A673 (cell line): ENCODE data around the gene SLC16A6. TPM values are rescaled to one million over a fixed set of nuclear protein-coding genes. Genes with fewer than 3 reads are reported as not detected.
"Not testable (repeated sequence)": the region's sequence is repeated elsewhere in the genome, so short reads cannot be mapped to it uniquely, and the experiment has no call there.

Experiments used
- BruUV-seq: library from RNA; stranded (reverse); fragments of 400-500 nt; replicated peaks from 2 replicates; lab custom pipeline; 2021; lab: Mats Ljungman, UMichigan
- CTCF ChIA-PET: fragments of 300-600 bp; sonication (Branson Sonifier 250); formaldehyde crosslinking; loops from one replicate; lab custom pipeline; 2022; ENCODE audit warnings: antibody characterized with exemption; lab: Charles Lee
- POLR2A ChIA-PET: fragments of 300-600 bp; sonication (Branson Sonifier 250); formaldehyde crosslinking; loops from one replicate; lab custom pipeline; 2022; ENCODE audit warnings: antibody characterized with exemption; ENCODE audit not compliant: low non-redundant PET; lab: Charles Lee
- DNase-seq: peaks from one replicate; pipeline ENCODE4 v3.0.0-alpha.2; 2015; ENCODE audit warnings: low spot score
- H3K27ac ChIP-seq: fragments of 200-600 bp; sonication (generic); 2 replicates; pipeline ENCODE4 v1.5.1; 2016; ENCODE audit warnings: mixed run types, low read depth, mild to moderate bottlenecking, mixed read lengths, antibody characterized with exemption, low read length; ENCODE audit not compliant: poor library complexity, severe bottlenecking
- H3K27me3 ChIP-seq: fragments of 200-600 bp; sonication (generic); replicated peaks from 2 replicates; pipeline ENCODE4 v1.6.1; 2017; ENCODE audit warnings: mixed run types, low read depth, mild to moderate bottlenecking, mixed read lengths, antibody characterized with exemption, low read length; ENCODE audit not compliant: insufficient read depth, poor library complexity
- H3K36me3 ChIP-seq: fragments of 200-600 bp; sonication (generic); 2 replicates; pipeline ENCODE4 v1.6.1; 2016; ENCODE audit warnings: mixed run types, mild to moderate bottlenecking, mixed read lengths, antibody characterized with exemption, low read length; ENCODE audit not compliant: insufficient read depth, poor library complexity, severe bottlenecking
- H3K4me1 ChIP-seq: fragments of 200-600 bp; sonication (generic); 2 replicates; pipeline ENCODE4 v1.6.1; 2017; ENCODE audit warnings: mixed run types, mild to moderate bottlenecking, mixed read lengths, antibody characterized with exemption, low read length; ENCODE audit not compliant: insufficient read depth, poor library complexity, severe bottlenecking
- H3K4me3 ChIP-seq: fragments of 200-600 bp; sonication (generic); 2 replicates; pipeline ENCODE4 v1.5.1; 2016; ENCODE audit warnings: low read depth, mixed run types, mild to moderate bottlenecking, mixed read lengths, low read length; ENCODE audit not compliant: poor library complexity, severe bottlenecking
- H3K9me3 ChIP-seq: fragments of 200-600 bp; sonication (generic); 2 replicates; pipeline ENCODE4 v1.6.1; 2016; ENCODE audit warnings: mixed run types, low read depth, mild to moderate bottlenecking, mixed read lengths, antibody characterized with exemption, low read length; ENCODE audit not compliant: poor library complexity, severe bottlenecking
- CTCF ChIP-seq: fragments of 300-800, 200-600 bp; sonication (generic); conservative IDR thresholded peaks from 2 replicates; pipeline ENCODE4 v1.5.1; 2017; ENCODE audit warnings: low read depth, mild to moderate bottlenecking, antibody characterized with exemption, low read length, moderate library complexity, mixed read lengths
- EZH2 ChIP-seq: fragments of 200-600 bp; sonication (generic); IDR thresholded peaks from 2 replicates; pipeline ENCODE4 v1.6.1; 2017; ENCODE audit warnings: borderline replicate concordance, low read depth, mild to moderate bottlenecking, mixed read lengths, antibody characterized with exemption, low read length; ENCODE audit not compliant: poor library complexity, severe bottlenecking
- intact Hi-C: fragments of 100-400 bp; cut with micrococcal nuclease; formaldehyde crosslinking; loops from one replicate; pipeline ENCODE4 v1.10.0; 2022; ENCODE audit not compliant: unreplicated experiment
- total RNA-seq: library from RNA; stranded (reverse); gene quantifications from 2 replicates; pipeline ENCODE4 v1.2.3, GENCODE V29; 2021

Gene SLC16A6
- total RNA-seq, 1 experiment from 2014 or later: 0.67 TPM

DNA sequence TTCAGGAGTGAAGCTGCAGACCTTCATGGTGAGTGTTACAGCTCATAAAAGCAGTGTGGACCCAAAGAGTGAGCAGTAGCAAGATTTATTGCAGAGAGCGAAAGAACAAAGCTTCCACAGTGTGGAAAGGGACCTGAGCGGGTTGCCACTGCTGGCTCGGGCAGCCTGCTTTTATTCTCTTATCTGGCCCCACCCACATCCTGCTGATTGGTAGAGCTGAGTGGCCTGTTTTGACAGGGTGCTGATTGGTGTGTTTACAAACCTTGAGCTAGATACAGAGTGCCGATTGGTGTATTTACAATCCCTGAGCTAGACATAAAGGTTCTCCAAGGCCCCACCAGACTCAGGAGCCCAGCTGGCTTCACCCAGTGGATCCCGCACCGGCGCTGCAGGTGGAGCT, 17.6 kb upstream of the SLC16A6 start:
- intact Hi-C loops, DNase-seq, H3K4me3 ChIP-seq, CTCF ChIA-PET, H3K9me3 ChIP-seq, H3K27ac ChIP-seq, POLR2A ChIA-PET, H3K4me1 ChIP-seq, H3K27me3 ChIP-seq, BruUV-seq, H3K36me3 ChIP-seq: not testable (repeated sequence)

DNA sequence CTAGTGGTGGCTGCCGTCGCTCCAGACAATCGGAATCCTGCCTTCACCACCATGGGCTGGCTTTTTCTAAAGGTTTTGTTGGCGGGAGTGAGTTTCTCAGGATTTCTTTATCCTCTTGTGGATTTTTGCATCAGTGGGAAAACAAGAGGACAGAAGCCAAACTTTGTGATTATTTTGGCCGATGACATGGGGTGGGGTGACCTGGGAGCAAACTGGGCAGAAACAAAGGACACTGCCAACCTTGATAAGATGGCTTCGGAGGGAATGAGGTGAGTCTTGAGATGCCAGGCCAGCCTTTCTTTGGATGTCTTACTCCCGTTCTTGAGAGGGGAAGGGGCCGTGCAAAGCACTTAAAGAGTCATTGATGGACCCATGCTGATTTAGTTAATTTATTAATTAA, 16.5 kb upstream of the SLC16A6 start:
- no peaks in the 10 kb centered on the region for H3K27me3 ChIP-seq
- H3K36me3 ChIP-seq: no peaks in the 10 kb centered on the region
- TF ChIP-seq CTCF: no peak
- TF ChIP-seq EZH2: no peak
- no peaks in the 10 kb centered on the region for H3K4me1 ChIP-seq
- DNase-seq: no peak
- intact Hi-C loops: no loop called here
- CTCF ChIA-PET: no interaction called here
- H3K4me3 ChIP-seq: no peak overlapping the region
- POLR2A ChIA-PET: no interaction called here
- no peaks in the 10 kb centered on the region for H3K9me3 ChIP-seq
- no peak overlapping the region for H3K27ac ChIP-seq
- no TSS peak for BruUV-seq

- no peak for DNase-seq
- no peak overlapping the region for H3K27ac ChIP-seq
- no peaks in the 10 kb centered on the region for H3K9me3 ChIP-seq
- H3K4me3 ChIP-seq: no peak overlapping the region
- H3K27me3 ChIP-seq: no peaks in the 10 kb centered on the region
- no peaks in the 10 kb centered on the region for H3K36me3 ChIP-seq
- POLR2A ChIA-PET: no interaction called here
- no peak for TF ChIP-seq CTCF
- TF ChIP-seq EZH2: no peak
- no peaks in the 10 kb centered on the region for H3K4me1 ChIP-seq
- CTCF ChIA-PET: no interaction called here
- BruUV-seq: no TSS peak
- intact Hi-C loops: no loop called here
Observed at GRCh38 chr17:68306819-68307218, 15.9 kb upstream of the SLC16A6 start.

DNA sequence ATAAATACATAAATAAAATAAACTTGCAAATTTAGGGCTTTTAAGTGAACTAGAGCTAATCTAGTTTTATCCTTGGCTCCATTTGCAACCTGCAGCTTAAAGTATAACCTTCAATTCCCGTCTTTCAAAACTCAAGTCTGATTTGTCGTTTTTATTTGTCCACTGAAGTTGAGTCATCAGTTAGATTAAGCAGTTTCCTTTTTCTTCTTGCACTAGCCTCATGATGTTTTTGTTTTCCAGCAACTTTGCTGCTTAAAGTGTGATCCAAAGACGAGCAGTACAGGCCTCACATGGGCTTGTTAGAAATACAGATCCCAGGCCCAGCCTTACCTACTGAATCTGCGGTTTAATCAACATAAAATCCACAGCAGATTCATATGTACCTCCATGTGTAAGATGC, 14.2 kb upstream of the SLC16A6 start:
- H3K36me3 ChIP-seq: no peaks in the 10 kb centered on the region
- ChIA-PET CTCF (no interaction called here), POLR2A (no interaction called here)
- TF ChIP-seq CTCF: no peak
- TF ChIP-seq EZH2: no peak
- H3K27ac ChIP-seq: no peak overlapping the region
- H3K27me3 ChIP-seq: no peaks in the 10 kb centered on the region
- no TSS peak for BruUV-seq
- H3K4me3 ChIP-seq: no peak overlapping the region
- no peak for DNase-seq
- no peaks in the 10 kb centered on the region for H3K9me3 ChIP-seq
- H3K4me1 ChIP-seq: no peaks in the 10 kb centered on the region
- intact Hi-C loops: no loop called here
